WI38 (cell line): Measurements from ENCODE around the gene ARID5B.

ENCODE experiments used
- H3K4me3 ChIP-seq: 2 replicates; pipeline ENCODE4 v1.5.1; 2011; ENCODE audit warnings: low read depth, mild to moderate bottlenecking, control low read depth, low read length
- CTCF ChIP-seq: IDR thresholded peaks from 2 replicates; pipeline ENCODE4 v1.5.1; 2012; ENCODE audit warnings: low read depth, mild to moderate bottlenecking, control low read depth, low read length

Gene ARID5B

GRCh38 chr10:62115321-62115720, 213.8 kb downstream of the ARID5B start:
- no peak overlapping the region for H3K4me3 ChIP-seq
- no peak for TF ChIP-seq CTCF

GRCh38 chr10:62115842-62116241, 214.3 kb downstream of the ARID5B start:
- TF ChIP-seq CTCF = no peak
- no peak overlapping the region for H3K4me3 ChIP-seq

GRCh38 chr10:62116896-62117295, 215.4 kb downstream of the ARID5B start:
- no peak for TF ChIP-seq CTCF
- no peak overlapping the region for H3K4me3 ChIP-seq

- no peak overlapping the region for H3K4me3 ChIP-seq
- TF ChIP-seq CTCF = no peak
These were observed 219.7 kb downstream of the ARID5B start for GRCh38 chr10:62121187-62121530.

GRCh38 chr10:62127975-62128374, 226.5 kb downstream of the ARID5B start:
- no peak overlapping the region for H3K4me3 ChIP-seq
- no peak for TF ChIP-seq CTCF

GRCh38 chr10:62130948-62131347, 229.4 kb downstream of the ARID5B start:
- no peak overlapping the region for H3K4me3 ChIP-seq
- no peak for TF ChIP-seq CTCF

GRCh38 chr10:62131724-62132123, 230.2 kb downstream of the ARID5B start:
- no peak for TF ChIP-seq CTCF
- no peak overlapping the region for H3K4me3 ChIP-seq

GRCh38 chr10:62133618-62134017, 232.1 kb downstream of the ARID5B start:
- no peak for TF ChIP-seq CTCF
- H3K4me3 ChIP-seq = no peak overlapping the region
